Heart left ventricle (tissue), 16 donors: Measurements from ENCODE around the gene ANKRD35. TPM values are rescaled to one million over a fixed set of nuclear protein-coding genes. Genes with fewer than 3 reads are reported as not detected.
A peak's percentile ranks its signal among the peaks of the same experiment; 100 is the strongest.

Experiments
- ATAC-seq, 4 donors: fragments of 200-7000 bp; cut with Tn5 transposase; one replicate each; pipeline ENCODE4 v1.9.1; 2020 to 2022; ENCODE audit warnings: moderate library complexity in 4 of 4, mild to moderate bottlenecking in 3 of 4, moderate number of reproducible peaks in 1 of 4
- DNase-seq, 5 donors: peaks; one replicate each; pipeline ENCODE4 v3.0.0-alpha.2; 2020
- H3K27ac ChIP-seq, 12 donors: fragments of 200-600 bp; sonication (generic) in 4 of 12; one replicate each; pipeline versions ENCODE4 v1.5.0 to v1.8.0; 2016 to 2022; ENCODE audit warnings: mild to moderate bottlenecking in 2 of 12
- H3K27me3 ChIP-seq, 9 donors: fragments of 200-600 bp; sonication (generic) in 2 of 9; one replicate each; pipeline versions ENCODE4 v1.5.1 to v1.8.0; 2016 to 2022; ENCODE audit warnings: mild to moderate bottlenecking in 3 of 9
- H3K36me3 ChIP-seq, 9 donors: fragments of 200-600 bp; sonication (generic) in 2 of 9; one replicate each; pipeline versions ENCODE4 v1.5.0 to v1.8.0; 2018 to 2022; ENCODE audit warnings: mild to moderate bottlenecking in 2 of 9
- H3K4me1 ChIP-seq, 12 donors: fragments of 200-600 bp; sonication (generic) in 4 of 12; one replicate each; pipeline versions ENCODE4 v1.5.0 to v1.8.0; 2016 to 2022; ENCODE audit warnings: mild to moderate bottlenecking in 3 of 12
- H3K4me3 ChIP-seq, 12 donors: fragments of 200-600 bp; sonication (generic) in 4 of 12; one replicate each; pipeline versions ENCODE4 v1.5.0 to v1.8.0; 2017 to 2022; ENCODE audit warnings: mild to moderate bottlenecking in 9 of 12, moderate library complexity in 4 of 12
- H3K9me3 ChIP-seq, 12 donors: fragments of 200-600 bp; sonication (generic) in 4 of 12; one replicate each; pipeline versions ENCODE4 v1.5.0 to v1.8.0; 2016 to 2022; ENCODE audit warnings: mild to moderate bottlenecking in 1 of 12
- CTCF ChIP-seq, 12 donors: fragments of 200-600 bp; sonication (generic) in 4 of 12; IDR thresholded peaks; one replicate each; pipeline versions ENCODE4 v1.5.0 to v1.8.0; 2018 to 2022; ENCODE audit warnings: antibody characterized with exemption in 12 of 12, mild to moderate bottlenecking in 5 of 12
- POLR2A ChIP-seq, 2 donors: fragments of 450-650 bp; IDR thresholded peaks; one replicate each; pipeline ENCODE4 v1.6.1; 2017; ENCODE audit warnings: antibody characterized with exemption in 2 of 2, mild to moderate bottlenecking in 2 of 2, moderate library complexity in 2 of 2
- WGBS, 4 donors: extraction: QIAGEN DNeasy Blood & Tissue Kit in 2 of 4; methylation state at CpG; one replicate each; pipeline versions ENCODE4 v1.1.5 to v1.1.7; 2013 to 2018; 5-methylcytosine and 5-hydroxymethylcytosine counted together
- intact Hi-C, 10 donors: fragments of 100-400 bp; cut with DNase I; formaldehyde crosslinking; loops; one replicate each; pipeline versions ENCODE4 v1.11.1 to v1.14.2; 2022
- polyA plus RNA-seq, 2 donors: library from polyadenylated mRNA; stranded (reverse); fragments of 200-250 nt; gene quantifications; one replicate each; pipeline ENCODE4 v1.2.3, GENCODE V29; 2013
- total RNA-seq, 9 donors: library from RNA; depleted of rRNA in 2 of 9; stranded (reverse); fragments of >200 nt in 2 of 9; fragmentation: NEBNext Ultra II Directional in 3 of 9; extraction: Animal tissue kit (Norgen Biotek cat#: 25700) in 3 of 9; gene quantifications; one replicate each; pipeline versions ENCODE4 v1.1.0 to v1.2.4, GENCODE V29; 2016 to 2023
- donor health status: ischemic (EF 13 %, LVEDD 7.1; RV severe dilation, severe dysfunction).
- donor health status: healthy with polysubstance abuse.
- donor health status: DM: no; HTN: yes; CAD: no.
- donor health status: DM: no; HTN: no; CAD: no.
- donor health status: ischemic (EF 25% LVEDD 6.9; RV normal size, moderate dysfunction).
- donor health status: ischemic (EF 25% LVEDD 5.7; RV mildly dilated, moderate dysfunction).
- donor health status: healthy.
- donor health status: DM: yes; HTN: yes; CAD: no.
- donor health status: ischemic (EF 35%, LVEDD 5.7; RV mildly dilated, moderate dysfunction).
- donor health status: nonischemic (EF 11% LVEDD 7.7; RV severe dilation, severe dysfunction).
- donor health status: DM: yes; HTN: yes; CAD: no.
- donor health status: PGD.
- donor health status: ischemic (EF 29% LVEDD 5.4; RV normal size, mild dysfunction).
- donor health status: nonischemic (EF 23%, LVEDD 6.1; RV moderate dilation, normal function).

ANKRD35 gene
- total and polyA plus RNA-seq, 11 donors = 0.29 to 1.5 (median 0.51) TPM

GRCh38 chr1:145891143-145891542 is 5.5 kb upstream of the ANKRD35 start:
- no peaks in the 10 kb centered on the region for H3K36me3 ChIP-seq
- 36 to 61% (median 40%) methylated on average over 1 of the region's 1 CpG for WGBS, 4 donors
- H3K4me1 ChIP-seq = peaks cover 3 to 34% (median 28%) of the 10 kb centered on the region in 12 donors
- peak; percentile 2 to 7 (median 4) for ATAC-seq
- intact Hi-C loops = loop anchor here in 8 of 10 donors (2.0 to 10.0 kb wide), 5 partner anchors 20 to 124 kb away; partner anchors contain the start of gene ITGA10 (in 2 of the 8)
- no peaks in the 10 kb centered on the region for H3K9me3 ChIP-seq
- H3K27ac ChIP-seq = peak overlapping the region; percentile 77 to 91 (median 83)
- no peaks in the 10 kb centered on the region for H3K27me3 ChIP-seq
- TF ChIP-seq POLR2A (IDR thresholded peaks at IDR 0.05) = no peak
- TF ChIP-seq CTCF (IDR thresholded peaks at IDR 0.05) = no peak
- DNase-seq = no peak
- H3K4me3 ChIP-seq = no peak overlapping the region

DNA sequence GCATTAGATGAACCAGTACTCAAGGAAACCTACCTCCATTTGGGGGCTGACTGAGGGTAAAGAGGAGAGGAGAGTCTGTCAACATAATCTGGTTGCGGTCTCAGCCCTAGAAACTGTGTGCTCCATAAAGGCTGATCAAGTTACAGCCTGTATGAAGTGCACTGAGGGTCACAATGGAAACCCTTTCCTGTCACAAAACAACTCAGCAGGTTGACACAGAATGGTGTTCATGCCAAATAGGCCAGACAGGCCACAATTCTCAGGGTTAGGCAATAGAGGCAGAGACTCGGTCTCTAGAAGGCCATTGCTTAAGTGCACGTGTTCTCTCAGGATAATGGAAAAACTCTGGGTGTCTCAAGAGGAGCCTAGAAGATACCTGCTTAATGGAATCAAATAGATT is 4.1 kb upstream of the ANKRD35 start:
- intact Hi-C loops = loop anchor here in 8 of 10 donors (2.0 to 10.0 kb wide), 5 partner anchors 21 to 125 kb away; partner anchors contain the start of gene ITGA10 (in 2 of the 8)
- ATAC-seq (no peak), DNase-seq (no peak)
- Histone ChIP-seq H3K36me3 (no peaks in the 10 kb centered on the region), H3K27ac (peak overlapping the region in 2 of 12 donors; percentile 5 to 80), H3K27me3 (no peaks in the 10 kb centered on the region), H3K4me1 (peaks cover 3 to 42% (median 31%) of the 10 kb centered on the region in 12 donors), H3K4me3 (no peak overlapping the region), H3K9me3 (no peaks in the 10 kb centered on the region)
- TF ChIP-seq POLR2A (IDR thresholded peaks at IDR 0.05) (no peak), CTCF (IDR thresholded peaks at IDR 0.05) (no peak)
- 50 to 74% (median 72%) methylated on average over 3 of the region's 3 CpGs for WGBS, 4 donors

DNA sequence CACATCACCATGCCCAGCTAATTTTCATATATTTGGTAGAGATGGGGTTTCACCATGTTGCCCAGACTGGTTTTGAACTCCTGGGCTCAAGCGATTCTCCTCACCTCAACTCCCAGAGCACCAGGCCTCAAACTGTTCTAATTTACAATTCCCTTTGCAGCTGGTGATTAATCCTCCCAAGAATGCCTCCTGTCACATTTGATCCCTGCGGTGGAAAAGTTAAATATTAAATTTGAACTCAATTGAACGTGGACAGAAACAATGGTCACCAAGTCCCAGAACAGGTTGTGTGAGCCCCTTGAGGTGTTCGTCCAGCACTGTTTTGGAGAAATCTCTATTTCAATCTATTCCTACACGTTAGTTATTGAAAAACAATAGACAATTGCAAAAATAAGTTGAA is 2.0 kb upstream of the ANKRD35 start:
- H3K36me3 ChIP-seq = no peaks in the 10 kb centered on the region
- no peaks in the 10 kb centered on the region for H3K9me3 ChIP-seq
- H3K27ac ChIP-seq = peak overlapping the region in 1 of 12 donors; percentile 43
- DNase-seq = no peak
- H3K4me3 ChIP-seq = no peak overlapping the region
- intact Hi-C loops = no loop called here
- peaks cover 0 to 5% (median 0%) of the 10 kb centered on the region in 9 donors for H3K27me3 ChIP-seq
- ATAC-seq = no peak
- TF ChIP-seq POLR2A (IDR thresholded peaks at IDR 0.05) = no peak
- TF ChIP-seq CTCF (IDR thresholded peaks at IDR 0.05) = no peak
- 83 to 85% (median 84%) methylated on average over 5 of the region's 5 CpGs for WGBS, 4 donors
- H3K4me1 ChIP-seq = peaks cover 3 to 36% (median 25%) of the 10 kb centered on the region in 12 donors

DNA sequence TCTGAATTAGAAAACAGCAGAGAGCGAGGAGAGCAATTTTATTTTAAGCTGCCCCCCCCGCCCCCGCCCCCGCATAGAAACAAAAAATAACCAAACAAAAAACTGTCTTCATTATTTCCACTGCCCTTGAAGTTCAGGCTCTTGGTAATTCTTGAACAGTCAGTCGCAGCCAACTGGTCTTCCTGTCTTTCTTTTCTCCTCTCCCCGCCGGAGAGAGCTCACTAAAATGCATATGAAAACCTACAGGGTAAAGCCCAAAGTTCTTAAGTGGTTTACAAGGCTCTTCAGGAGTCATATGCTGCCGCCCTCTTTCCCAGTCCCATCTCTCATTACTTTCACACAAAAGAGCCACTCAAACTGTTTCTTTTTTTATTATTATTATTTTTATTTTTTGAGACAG is 1.1 kb upstream of the ANKRD35 start:
- Histone ChIP-seq H3K4me1 (peaks cover 3 to 29% (median 19%) of the 10 kb centered on the region in 12 donors), H3K9me3 (no peaks in the 10 kb centered on the region), H3K36me3 (no peaks in the 10 kb centered on the region), H3K27ac (peak overlapping the region in 6 of 12 donors; percentile 17 to 63 (median 60)), H3K4me3 (peak overlapping the region in 4 of 12 donors; percentile 74 to 97 (median 81)), H3K27me3 (peaks cover 0 to 5% (median 0%) of the 10 kb centered on the region in 9 donors)
- no peak for TF ChIP-seq CTCF (IDR thresholded peaks at IDR 0.05)
- no peak for TF ChIP-seq POLR2A (IDR thresholded peaks at IDR 0.05)
- WGBS, 4 donors = 45 to 52% (median 47%) methylated on average over 8 of the region's 8 CpGs
- intact Hi-C loops = no loop called here
- ATAC-seq = peak in 1 of 4 donors; percentile 14
- DNase-seq = no peak
